ENCODE measurements around the gene ZNF787.

The ZNF787 gene

DNA sequence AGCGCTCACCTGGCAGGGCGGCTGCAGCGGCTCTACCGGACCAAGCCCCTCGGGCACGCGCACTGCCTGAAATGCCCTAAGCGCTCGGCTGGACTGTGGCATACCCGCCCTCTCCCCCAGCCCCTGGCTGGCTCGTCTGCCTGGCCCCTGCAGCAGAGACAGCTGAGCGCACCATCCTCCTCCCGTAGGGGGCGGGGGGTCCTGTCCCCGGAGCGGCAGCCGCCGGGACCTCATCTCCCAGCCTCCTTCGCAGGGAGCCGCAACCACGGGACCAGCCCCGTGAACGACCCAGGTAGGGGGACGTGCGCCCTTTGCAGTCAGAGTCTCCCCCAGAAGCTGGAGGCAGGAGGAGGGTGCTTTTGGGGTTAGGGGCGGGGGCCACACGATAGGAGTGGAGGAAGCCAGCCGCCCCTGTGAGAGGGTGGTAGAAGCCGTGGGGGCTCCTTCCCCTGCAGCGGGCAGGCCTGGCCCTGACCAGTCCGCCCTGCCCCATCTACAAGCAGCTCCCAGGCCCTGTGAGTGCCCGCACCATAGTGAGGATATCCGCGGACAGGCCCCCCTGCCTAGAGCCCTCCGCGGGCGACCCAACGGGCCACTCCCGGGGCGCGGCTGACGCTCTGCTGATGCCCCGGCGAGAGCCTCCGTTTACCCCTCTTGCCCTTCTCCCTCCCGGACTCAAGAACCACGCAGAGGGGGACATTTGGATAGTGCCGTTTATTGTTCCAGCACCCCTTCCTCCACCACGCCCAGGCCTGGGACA lies 34.2 kb downstream of the ZNF787 start:
- in situ Hi-C loops (cut with HindIII; ENCODE audit: low sequenced_read_pairs), result no loop called here
- H3K4me3 ChIP-seq (ENCODE audit: low read depth, low read length), result no peak overlapping the region
- TF ChIP-seq, protein P1, sequence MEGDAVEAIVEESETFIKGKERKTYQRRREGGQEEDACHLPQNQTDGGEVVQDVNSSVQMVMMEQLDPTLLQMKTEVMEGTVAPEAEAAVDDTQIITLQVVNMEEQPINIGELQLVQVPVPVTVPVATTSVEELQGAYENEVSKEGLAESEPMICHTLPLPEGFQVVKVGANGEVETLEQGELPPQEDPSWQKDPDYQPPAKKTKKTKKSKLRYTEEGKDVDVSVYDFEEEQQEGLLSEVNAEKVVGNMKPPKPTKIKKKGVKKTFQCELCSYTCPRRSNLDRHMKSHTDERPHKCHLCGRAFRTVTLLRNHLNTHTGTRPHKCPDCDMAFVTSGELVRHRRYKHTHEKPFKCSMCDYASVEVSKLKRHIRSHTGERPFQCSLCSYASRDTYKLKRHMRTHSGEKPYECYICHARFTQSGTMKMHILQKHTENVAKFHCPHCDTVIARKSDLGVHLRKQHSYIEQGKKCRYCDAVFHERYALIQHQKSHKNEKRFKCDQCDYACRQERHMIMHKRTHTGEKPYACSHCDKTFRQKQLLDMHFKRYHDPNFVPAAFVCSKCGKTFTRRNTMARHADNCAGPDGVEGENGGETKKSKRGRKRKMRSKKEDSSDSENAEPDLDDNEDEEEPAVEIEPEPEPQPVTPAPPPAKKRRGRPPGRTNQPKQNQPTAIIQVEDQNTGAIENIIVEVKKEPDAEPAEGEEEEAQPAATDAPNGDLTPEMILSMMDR (IDR thresholded peaks at IDR 0.05; ENCODE audit: low read depth, low read length), result no peak
- no peak for DNase-seq (ENCODE audit: low read depth, low spot score)

DNA sequence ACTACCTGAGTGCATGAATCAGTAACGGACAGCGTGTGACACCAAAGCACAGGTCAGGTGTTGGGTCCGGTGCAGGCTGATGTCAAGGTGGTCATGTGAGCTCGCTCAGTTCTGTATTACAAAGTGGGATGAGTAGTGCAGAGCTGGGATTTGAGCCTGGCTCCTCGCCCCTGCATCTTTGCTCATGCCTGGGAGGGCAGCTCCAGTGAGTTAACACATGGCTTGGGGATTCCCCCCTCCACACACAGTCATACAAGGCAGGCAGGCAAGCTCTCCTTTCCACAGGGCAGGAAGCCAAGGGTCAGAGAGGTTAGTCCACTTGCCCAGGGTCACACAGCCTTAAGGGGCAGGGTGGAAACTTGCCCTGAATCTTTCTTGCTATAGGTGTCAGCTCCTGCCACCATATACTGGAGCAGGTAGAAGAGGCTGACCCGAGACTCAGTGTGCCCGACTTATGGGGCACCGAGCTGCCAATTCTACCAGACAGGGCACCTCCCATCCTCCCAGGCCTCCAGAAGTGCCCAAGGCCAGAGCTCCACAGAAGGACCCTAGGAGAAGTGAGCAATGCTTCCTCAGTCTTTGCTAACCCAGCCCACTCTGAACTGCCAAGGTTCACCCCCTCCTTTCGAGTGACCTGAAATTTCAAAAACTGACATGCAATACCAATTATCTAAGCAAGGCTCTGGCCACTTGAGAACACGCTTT lies 35.4 kb downstream of the ZNF787 start:
- DNase-seq (ENCODE audit: low read depth, low spot score), result no peak
- TF ChIP-seq, protein P1 (IDR thresholded peaks at IDR 0.05; ENCODE audit: low read depth, low read length), result no peak
- in situ Hi-C loops (cut with HindIII; ENCODE audit: low sequenced_read_pairs), result no loop called here
- H3K4me3 ChIP-seq (ENCODE audit: low read depth, low read length), result no peak overlapping the region

DNA sequence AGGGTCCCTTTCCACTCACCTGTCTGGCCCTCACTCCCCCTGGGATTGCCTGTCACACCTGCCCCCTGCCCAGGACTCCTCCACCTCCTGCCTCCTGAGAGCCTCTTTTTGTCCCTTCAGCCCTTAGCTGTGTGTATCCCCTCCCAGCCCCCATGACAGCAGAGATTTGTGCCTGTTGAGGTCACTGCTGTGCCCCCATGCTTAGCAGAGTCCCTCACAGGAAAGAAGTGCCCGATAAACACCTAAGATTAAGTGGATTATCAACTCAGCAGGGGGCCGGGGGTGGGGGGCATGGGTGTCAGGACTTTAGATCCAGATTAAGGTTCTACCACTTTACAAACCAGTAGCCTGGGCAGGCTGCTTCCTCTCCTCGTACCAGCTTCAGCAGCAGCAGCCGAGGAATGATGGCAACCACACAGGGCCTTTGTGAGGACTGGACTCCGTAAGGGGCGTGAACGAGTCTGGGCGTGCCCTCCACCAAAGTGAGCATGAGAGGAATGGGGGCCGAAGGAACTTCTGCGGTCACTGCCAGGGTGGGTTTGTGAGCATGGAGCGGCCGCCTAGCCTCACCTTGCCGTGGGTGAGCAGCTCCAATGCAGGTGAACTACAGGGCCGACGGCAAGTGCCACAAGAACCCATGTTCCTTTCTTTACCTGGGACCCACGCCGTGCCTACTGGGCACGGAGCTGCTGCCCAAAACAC lies 36.1 kb downstream of the ZNF787 start:
- H3K4me3 ChIP-seq (ENCODE audit: low read depth, low read length), result no peak overlapping the region
- in situ Hi-C loops (cut with HindIII; ENCODE audit: low sequenced_read_pairs), result no loop called here
- DNase-seq (ENCODE audit: low read depth, low spot score), result no peak
- TF ChIP-seq, protein P1 (IDR thresholded peaks at IDR 0.05; ENCODE audit: low read depth, low read length), result no peak

DNA sequence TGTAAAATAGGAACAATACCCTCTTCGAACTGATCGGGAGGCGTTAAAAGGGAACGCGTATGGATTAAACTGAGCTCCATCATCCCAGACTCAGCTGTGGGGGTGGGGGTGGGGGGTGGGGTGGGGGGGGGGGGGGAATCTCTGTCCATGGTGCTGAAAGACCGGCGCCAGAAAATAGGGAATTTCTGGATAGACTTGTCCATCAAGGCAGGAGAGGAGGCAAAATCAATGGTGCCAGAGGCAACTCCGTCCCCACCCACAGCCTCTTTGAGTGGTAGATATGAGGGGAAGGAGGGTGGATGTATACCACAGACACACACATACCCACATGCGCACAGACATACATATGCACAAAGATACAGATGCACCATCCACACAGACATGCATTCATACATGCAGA lies 37.4 kb downstream of the ZNF787 start:
- no peak for DNase-seq (ENCODE audit: low read depth, low spot score)
- in situ Hi-C loops (cut with HindIII; ENCODE audit: low sequenced_read_pairs), result no loop called here
- H3K4me3 ChIP-seq (ENCODE audit: low read depth, low read length), result no peak overlapping the region
- TF ChIP-seq, protein P1 (IDR thresholded peaks at IDR 0.05; ENCODE audit: low read depth, low read length), result no peak

DNA sequence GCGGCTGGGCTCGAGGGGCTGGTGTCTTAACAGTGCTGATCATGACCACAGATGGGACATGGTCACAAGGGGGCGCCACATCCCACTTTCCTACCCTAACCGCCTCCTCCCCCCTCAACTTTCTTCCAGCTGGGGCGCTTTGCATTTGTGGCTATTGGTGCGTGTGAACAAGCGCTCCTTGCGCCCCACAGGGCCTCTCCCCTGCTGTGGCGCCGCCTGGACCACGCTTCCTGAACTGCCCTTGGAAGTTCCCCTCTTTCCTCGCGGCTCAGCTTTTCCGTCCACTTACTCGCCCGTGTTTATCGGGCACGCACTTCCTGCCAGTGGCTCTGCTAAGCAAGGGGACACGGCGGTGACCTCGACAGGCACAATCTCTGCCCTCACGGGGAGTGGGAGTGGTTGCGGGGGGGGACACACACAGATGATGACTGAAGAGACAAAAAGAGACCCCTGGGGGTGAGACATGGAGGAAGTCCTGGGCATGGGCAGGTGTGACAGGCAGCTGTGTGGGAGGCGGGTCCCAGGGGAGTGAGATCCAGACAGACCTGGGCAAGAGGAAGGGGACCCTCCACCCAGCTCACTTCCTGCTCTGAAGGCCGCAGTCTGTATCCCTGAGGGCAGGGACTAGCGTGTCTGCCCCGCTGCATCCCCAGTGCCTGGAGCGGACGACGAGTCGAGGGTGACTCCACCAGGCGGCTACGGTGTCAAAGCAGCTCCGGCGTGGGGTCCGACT lies 40.3 kb downstream of the ZNF787 start:
- TF ChIP-seq, protein P1 (IDR thresholded peaks at IDR 0.05; ENCODE audit: low read depth, low read length), result peak; percentile 65
- H3K4me3 ChIP-seq (ENCODE audit: low read depth, low read length), result peak overlapping the region; percentile 28
- in situ Hi-C loops (cut with HindIII; ENCODE audit: low sequenced_read_pairs), result no loop called here
- DNase-seq (ENCODE audit: low read depth, low spot score), result peak; percentile 70

DNA sequence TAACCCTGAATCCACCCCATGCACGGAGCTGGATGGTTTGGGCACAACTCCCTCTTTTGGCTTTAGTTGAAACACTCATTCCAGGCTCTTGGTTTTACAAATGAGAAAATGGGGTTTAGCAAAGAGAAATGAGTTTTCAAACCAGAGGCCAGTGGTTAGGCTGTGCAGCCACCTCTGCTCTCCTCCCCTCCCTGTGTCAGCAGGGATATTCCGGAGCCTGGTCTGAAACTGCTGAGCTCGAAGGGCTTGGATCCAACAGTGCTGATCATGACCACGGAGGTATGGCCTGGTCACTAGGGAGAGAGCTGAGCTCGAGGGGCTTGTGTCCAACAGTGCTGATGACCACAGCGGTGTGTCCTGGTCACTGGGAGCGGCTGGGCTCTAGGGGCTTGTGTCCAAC lies 41.5 kb downstream of the ZNF787 start:
- TF ChIP-seq, protein P1 (IDR thresholded peaks at IDR 0.05; ENCODE audit: low read depth, low read length), result no peak
- in situ Hi-C loops (cut with HindIII; ENCODE audit: low sequenced_read_pairs), result no loop called here
- no peak for DNase-seq (ENCODE audit: low read depth, low spot score)
- no peak overlapping the region for H3K4me3 ChIP-seq (ENCODE audit: low read depth, low read length)
